Thyroid gland (tissue), 4 donors: ENCODE results near the gene SELENOP.

Experiments used
- CTCF ChIP-seq, 6 experiments: fragments of 200-600 bp in 3 of 6; fragments of 450-650 bp in 3 of 6; sonication (generic) in 3 of 6; IDR thresholded peaks; one replicate each; pipeline ENCODE4 v1.5.1; 2016 to 2019; ENCODE audit warnings: antibody characterized with exemption in 6 of 6, mild to moderate bottlenecking in 2 of 6, inconsistent platforms in 1 of 6, moderate library complexity in 1 of 6
- POLR2A ChIP-seq, 2 donors: fragments of 450-650 bp; IDR thresholded peaks; one replicate each; pipeline ENCODE4 v1.6.1; 2017; ENCODE audit warnings: antibody characterized with exemption in 2 of 2, mild to moderate bottlenecking in 2 of 2, moderate library complexity in 1 of 2

DNA sequence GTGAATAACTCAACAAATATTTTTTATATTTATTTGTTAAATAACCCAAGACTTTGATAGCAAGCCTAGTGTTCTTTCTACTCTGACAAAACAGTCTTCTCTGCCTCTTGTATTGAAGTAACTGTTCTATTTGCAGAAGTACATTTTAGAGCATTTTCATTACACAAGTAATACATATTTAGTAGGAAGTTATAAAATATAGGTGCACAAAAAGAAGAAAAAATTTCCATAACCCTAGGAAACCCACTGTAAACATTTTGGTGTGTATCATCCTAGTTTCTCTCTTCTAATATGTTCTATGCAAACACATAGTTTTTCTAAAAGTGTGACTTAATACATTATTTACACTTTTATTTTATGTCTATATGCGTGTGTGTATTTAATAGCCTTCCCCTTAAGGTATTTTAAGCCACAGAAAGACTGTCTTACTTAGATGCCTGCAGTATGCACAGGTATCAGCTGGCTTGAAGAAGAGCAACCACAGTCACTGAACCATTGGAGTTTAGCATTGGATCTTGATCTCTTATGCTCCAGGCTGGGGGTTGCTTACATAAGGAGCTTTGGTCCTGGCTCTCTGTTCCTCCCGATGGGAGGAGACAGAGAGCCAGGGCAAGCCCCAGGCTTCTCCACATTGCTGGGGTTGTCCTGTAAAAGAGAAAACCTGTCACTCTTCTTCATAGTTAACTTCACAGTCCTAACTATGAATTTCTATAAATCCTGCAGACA is 3.8 kb downstream of the SELENOP start:
- no peak for TF ChIP-seq CTCF (IDR thresholded peaks at IDR 0.05)
- no peak for TF ChIP-seq POLR2A (IDR thresholded peaks at IDR 0.05)
